ENCODE measurements around the gene NFATC1.

DNA sequence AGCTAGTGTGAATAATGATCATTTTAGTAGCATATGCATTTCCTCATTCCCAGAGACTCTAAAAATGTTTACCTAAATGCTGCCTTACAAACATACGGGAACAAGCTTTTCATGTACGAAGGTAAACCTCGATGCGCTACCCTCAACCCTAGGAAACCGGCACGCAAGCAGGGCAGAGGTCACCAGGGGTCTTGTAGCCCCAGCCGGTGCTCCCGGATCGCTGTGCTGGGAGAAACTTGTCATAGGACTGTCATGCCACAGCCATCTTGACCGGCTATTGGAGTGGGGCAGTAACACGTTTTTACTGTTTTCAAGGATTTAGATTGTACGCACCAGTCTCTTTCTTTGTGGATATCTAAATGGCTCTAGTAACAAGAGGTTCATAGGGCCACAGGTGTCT is 34.8 kb upstream of the NFATC1 start:
- TF ChIP-seq TAF1 (IDR thresholded peaks at IDR 0.05; ENCODE audit: borderline replicate concordance, insufficient read depth, low read length) (no peak), SIN3A (IDR thresholded peaks at IDR 0.05; ENCODE audit: borderline replicate concordance, insufficient read depth, low read length) (no peak), POLR2AphosphoS5 (IDR thresholded peaks at IDR 0.05; ENCODE audit: low read depth, low read length) (no peak)
- TF ChIP-seq, protein P1, sequence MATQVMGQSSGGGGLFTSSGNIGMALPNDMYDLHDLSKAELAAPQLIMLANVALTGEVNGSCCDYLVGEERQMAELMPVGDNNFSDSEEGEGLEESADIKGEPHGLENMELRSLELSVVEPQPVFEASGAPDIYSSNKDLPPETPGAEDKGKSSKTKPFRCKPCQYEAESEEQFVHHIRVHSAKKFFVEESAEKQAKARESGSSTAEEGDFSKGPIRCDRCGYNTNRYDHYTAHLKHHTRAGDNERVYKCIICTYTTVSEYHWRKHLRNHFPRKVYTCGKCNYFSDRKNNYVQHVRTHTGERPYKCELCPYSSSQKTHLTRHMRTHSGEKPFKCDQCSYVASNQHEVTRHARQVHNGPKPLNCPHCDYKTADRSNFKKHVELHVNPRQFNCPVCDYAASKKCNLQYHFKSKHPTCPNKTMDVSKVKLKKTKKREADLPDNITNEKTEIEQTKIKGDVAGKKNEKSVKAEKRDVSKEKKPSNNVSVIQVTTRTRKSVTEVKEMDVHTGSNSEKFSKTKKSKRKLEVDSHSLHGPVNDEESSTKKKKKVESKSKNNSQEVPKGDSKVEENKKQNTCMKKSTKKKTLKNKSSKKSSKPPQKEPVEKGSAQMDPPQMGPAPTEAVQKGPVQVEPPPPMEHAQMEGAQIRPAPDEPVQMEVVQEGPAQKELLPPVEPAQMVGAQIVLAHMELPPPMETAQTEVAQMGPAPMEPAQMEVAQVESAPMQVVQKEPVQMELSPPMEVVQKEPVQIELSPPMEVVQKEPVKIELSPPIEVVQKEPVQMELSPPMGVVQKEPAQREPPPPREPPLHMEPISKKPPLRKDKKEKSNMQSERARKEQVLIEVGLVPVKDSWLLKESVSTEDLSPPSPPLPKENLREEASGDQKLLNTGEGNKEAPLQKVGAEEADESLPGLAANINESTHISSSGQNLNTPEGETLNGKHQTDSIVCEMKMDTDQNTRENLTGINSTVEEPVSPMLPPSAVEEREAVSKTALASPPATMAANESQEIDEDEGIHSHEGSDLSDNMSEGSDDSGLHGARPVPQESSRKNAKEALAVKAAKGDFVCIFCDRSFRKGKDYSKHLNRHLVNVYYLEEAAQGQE (IDR thresholded peaks at IDR 0.05; ENCODE audit: insufficient read depth in 1 of 2, low read depth in 2 of 2, low read length in 2 of 2), result no peak
